Heart left ventricle (tissue), 16 donors: ENCODE data around the gene ZC3H18. TPM values are rescaled to one million over a fixed set of nuclear protein-coding genes. Genes with fewer than 3 reads are reported as not detected.

ENCODE experiments used
- ATAC-seq, 4 donors: fragments of 200-7000 bp; cut with Tn5 transposase; one replicate each; pipeline ENCODE4 v1.9.1; 2020 to 2022; ENCODE audit warnings: moderate library complexity in 4 of 4, mild to moderate bottlenecking in 3 of 4, moderate number of reproducible peaks in 1 of 4
- DNase-seq, 5 donors: peaks; one replicate each; pipeline ENCODE4 v3.0.0-alpha.2; 2020
- H3K27ac ChIP-seq, 12 donors: fragments of 200-600 bp; sonication (generic) in 4 of 12; one replicate each; pipeline versions ENCODE4 v1.5.0 to v1.8.0; 2016 to 2022; ENCODE audit warnings: mild to moderate bottlenecking in 2 of 12
- H3K27me3 ChIP-seq, 9 donors: fragments of 200-600 bp; sonication (generic) in 2 of 9; one replicate each; pipeline versions ENCODE4 v1.5.1 to v1.8.0; 2016 to 2022; ENCODE audit warnings: mild to moderate bottlenecking in 3 of 9
- H3K36me3 ChIP-seq, 9 donors: fragments of 200-600 bp; sonication (generic) in 2 of 9; one replicate each; pipeline versions ENCODE4 v1.5.0 to v1.8.0; 2018 to 2022; ENCODE audit warnings: mild to moderate bottlenecking in 2 of 9
- H3K4me1 ChIP-seq, 12 donors: fragments of 200-600 bp; sonication (generic) in 4 of 12; one replicate each; pipeline versions ENCODE4 v1.5.0 to v1.8.0; 2016 to 2022; ENCODE audit warnings: mild to moderate bottlenecking in 3 of 12
- H3K4me3 ChIP-seq, 12 donors: fragments of 200-600 bp; sonication (generic) in 4 of 12; one replicate each; pipeline versions ENCODE4 v1.5.0 to v1.8.0; 2017 to 2022; ENCODE audit warnings: mild to moderate bottlenecking in 9 of 12, moderate library complexity in 4 of 12
- H3K9me3 ChIP-seq, 12 donors: fragments of 200-600 bp; sonication (generic) in 4 of 12; one replicate each; pipeline versions ENCODE4 v1.5.0 to v1.8.0; 2016 to 2022; ENCODE audit warnings: mild to moderate bottlenecking in 1 of 12
- POLR2A ChIP-seq, 2 donors: fragments of 450-650 bp; IDR thresholded peaks; one replicate each; pipeline ENCODE4 v1.6.1; 2017; ENCODE audit warnings: antibody characterized with exemption in 2 of 2, mild to moderate bottlenecking in 2 of 2, moderate library complexity in 2 of 2
- WGBS, 4 donors: extraction: QIAGEN DNeasy Blood & Tissue Kit in 2 of 4; methylation state at CpG; one replicate each; pipeline versions ENCODE4 v1.1.5 to v1.1.7; 2013 to 2018; 5-methylcytosine and 5-hydroxymethylcytosine counted together
- intact Hi-C, 10 donors: fragments of 100-400 bp; cut with DNase I; formaldehyde crosslinking; loops; one replicate each; pipeline versions ENCODE4 v1.11.1 to v1.14.2; 2022
- polyA plus RNA-seq, 2 donors: library from polyadenylated mRNA; stranded (reverse); fragments of 200-250 nt; gene quantifications; one replicate each; pipeline ENCODE4 v1.2.3, GENCODE V29; 2013
- total RNA-seq, 9 donors: library from RNA; depleted of rRNA in 2 of 9; stranded (reverse); fragments of >200 nt in 2 of 9; fragmentation: NEBNext Ultra II Directional in 3 of 9; extraction: Animal tissue kit (Norgen Biotek cat#: 25700) in 3 of 9; gene quantifications; one replicate each; pipeline versions ENCODE4 v1.1.0 to v1.2.4, GENCODE V29; 2016 to 2023
- TF ChIP-seq, protein P1 (sequence below), 12 donors: fragments of 200-600 bp; sonication (generic) in 4 of 12; IDR thresholded peaks; one replicate each; pipeline versions ENCODE4 v1.5.0 to v1.8.0; 2018 to 2022; ENCODE audit warnings: antibody characterized with exemption in 12 of 12, mild to moderate bottlenecking in 5 of 12
- donor health status: ischemic (EF 13 %, LVEDD 7.1; RV severe dilation, severe dysfunction).
- donor health status: healthy with polysubstance abuse.
- donor health status: DM: no; HTN: yes; CAD: no.
- donor health status: DM: no; HTN: no; CAD: no.
- donor health status: ischemic (EF 25% LVEDD 6.9; RV normal size, moderate dysfunction).
- donor health status: ischemic (EF 25% LVEDD 5.7; RV mildly dilated, moderate dysfunction).
- donor health status: healthy.
- donor health status: DM: yes; HTN: yes; CAD: no.
- donor health status: ischemic (EF 35%, LVEDD 5.7; RV mildly dilated, moderate dysfunction).
- donor health status: nonischemic (EF 11% LVEDD 7.7; RV severe dilation, severe dysfunction).
- donor health status: DM: yes; HTN: yes; CAD: no.
- donor health status: PGD.
- donor health status: ischemic (EF 29% LVEDD 5.4; RV normal size, mild dysfunction).
- donor health status: nonischemic (EF 23%, LVEDD 6.1; RV moderate dilation, normal function).

Gene ZC3H18
- total and polyA plus RNA-seq, 11 donors = 8.4 to 28.4 (median 21.9) TPM

DNA sequence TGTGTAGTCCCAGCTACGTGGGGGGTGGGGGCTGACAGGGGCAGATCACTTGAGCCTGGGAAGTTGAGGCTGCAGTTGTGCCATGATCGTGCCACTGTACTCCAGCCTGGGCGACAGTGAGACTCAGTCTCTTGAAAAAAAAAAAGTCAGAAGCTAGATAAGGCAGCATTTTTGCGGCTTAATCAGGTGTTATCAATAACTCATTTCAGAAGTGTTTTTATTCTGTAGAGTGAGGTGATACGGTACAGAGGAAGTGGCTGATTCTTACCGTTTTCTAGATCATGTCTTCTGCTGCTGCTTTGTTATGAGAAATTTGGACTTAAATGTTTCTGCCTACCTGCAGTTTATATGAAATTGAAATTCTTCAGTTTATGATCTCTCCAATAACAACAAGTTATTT lies 18.6 kb downstream of the ZC3H18 start:
- Histone ChIP-seq H3K27ac (no peak overlapping the region), H3K9me3 (no peaks in the 10 kb centered on the region), H3K27me3 (no peaks in the 10 kb centered on the region), H3K36me3 (peaks cover 0 to 64% (median 50%) of the 10 kb centered on the region in 9 donors), H3K4me1 (peaks cover 0 to 21% (median 1%) of the 10 kb centered on the region in 12 donors), H3K4me3 (no peak overlapping the region)
- ATAC-seq (no peak), DNase-seq (no peak)
- TF ChIP-seq, protein P1, sequence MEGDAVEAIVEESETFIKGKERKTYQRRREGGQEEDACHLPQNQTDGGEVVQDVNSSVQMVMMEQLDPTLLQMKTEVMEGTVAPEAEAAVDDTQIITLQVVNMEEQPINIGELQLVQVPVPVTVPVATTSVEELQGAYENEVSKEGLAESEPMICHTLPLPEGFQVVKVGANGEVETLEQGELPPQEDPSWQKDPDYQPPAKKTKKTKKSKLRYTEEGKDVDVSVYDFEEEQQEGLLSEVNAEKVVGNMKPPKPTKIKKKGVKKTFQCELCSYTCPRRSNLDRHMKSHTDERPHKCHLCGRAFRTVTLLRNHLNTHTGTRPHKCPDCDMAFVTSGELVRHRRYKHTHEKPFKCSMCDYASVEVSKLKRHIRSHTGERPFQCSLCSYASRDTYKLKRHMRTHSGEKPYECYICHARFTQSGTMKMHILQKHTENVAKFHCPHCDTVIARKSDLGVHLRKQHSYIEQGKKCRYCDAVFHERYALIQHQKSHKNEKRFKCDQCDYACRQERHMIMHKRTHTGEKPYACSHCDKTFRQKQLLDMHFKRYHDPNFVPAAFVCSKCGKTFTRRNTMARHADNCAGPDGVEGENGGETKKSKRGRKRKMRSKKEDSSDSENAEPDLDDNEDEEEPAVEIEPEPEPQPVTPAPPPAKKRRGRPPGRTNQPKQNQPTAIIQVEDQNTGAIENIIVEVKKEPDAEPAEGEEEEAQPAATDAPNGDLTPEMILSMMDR (IDR thresholded peaks at IDR 0.05) = no peak
- TF ChIP-seq POLR2A (IDR thresholded peaks at IDR 0.05) = no peak
- 84 to 87% (median 85%) methylated on average over 6 of the region's 6 CpGs for WGBS, 4 donors
- intact Hi-C loops = no loop called here

DNA sequence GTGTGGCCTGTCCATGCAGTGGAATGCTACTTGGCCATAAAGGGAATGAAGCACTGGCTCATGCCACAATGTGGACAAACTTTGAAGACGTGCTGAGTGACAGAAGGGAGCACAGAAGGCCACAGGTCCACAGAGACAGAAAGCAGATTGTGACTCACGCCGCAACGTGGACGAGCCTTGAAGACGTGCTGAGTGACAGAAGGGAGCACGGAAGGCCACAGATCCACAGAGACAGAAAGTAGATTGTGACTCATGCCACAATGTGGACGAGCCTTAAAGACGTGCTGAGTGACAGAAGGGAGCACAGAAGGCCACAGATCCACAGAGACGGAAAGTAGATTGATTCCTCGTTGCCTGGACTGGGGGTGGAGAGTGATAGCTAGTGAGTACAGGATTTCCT lies 19.2 kb downstream of the ZC3H18 start:
- Histone ChIP-seq H3K9me3 (no peaks in the 10 kb centered on the region), H3K4me1 (peaks cover 0 to 27% (median 6%) of the 10 kb centered on the region in 12 donors), H3K4me3 (no peak overlapping the region), H3K36me3 (peaks cover 0 to 68% (median 49%) of the 10 kb centered on the region in 9 donors), H3K27me3 (no peaks in the 10 kb centered on the region), H3K27ac (no peak overlapping the region)
- no peak for TF ChIP-seq POLR2A (IDR thresholded peaks at IDR 0.05)
- TF ChIP-seq, protein P1 (IDR thresholded peaks at IDR 0.05) = no peak
- WGBS, 4 donors = 80 to 83% (median 82%) methylated on average over 11 of the region's 11 CpGs
- ATAC-seq = no peak
- DNase-seq = no peak
- intact Hi-C loops = no loop called here

DNA sequence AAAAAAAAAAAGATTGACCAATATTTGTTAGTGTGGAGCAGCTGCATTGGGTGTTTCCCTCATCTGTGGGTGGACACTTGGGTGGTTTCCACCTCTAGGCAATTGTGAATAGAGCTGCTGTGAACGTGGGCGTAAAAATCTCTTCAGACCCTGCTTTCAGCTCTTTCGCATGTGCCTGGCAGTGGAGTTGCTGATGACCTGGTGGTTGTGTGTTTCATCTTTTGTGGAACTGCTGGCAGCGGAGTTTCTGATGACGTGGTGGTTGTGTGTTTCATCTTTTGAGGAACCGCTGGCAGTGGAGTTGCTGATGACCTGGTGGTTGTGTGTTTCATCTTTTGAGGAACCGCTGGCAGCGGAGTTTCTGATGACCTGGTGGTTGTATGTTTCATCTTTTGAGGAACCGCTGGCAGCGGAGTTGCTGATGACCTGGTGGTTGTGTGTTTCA lies 21.4 kb downstream of the ZC3H18 start:
- H3K9me3 ChIP-seq = no peaks in the 10 kb centered on the region
- ATAC-seq = peak in 3 of 4 donors; percentile 27 to 71 (median 46)
- intact Hi-C loops = loop anchor here in 3 of 10 donors (5.0 to 10.0 kb wide), 2 partner anchors 106 to 113 kb away; partner anchors contain the start of genes CTU2 (in 2 of the 3) and RNF166 (in 2 of the 3)
- peaks cover 0 to 61% (median 44%) of the 10 kb centered on the region in 9 donors for H3K36me3 ChIP-seq
- H3K27me3 ChIP-seq = no peaks in the 10 kb centered on the region
- no peak for TF ChIP-seq POLR2A (IDR thresholded peaks at IDR 0.05)
- TF ChIP-seq, protein P1 (IDR thresholded peaks at IDR 0.05) = no peak
- WGBS, 4 donors = 78 to 86% (median 81%) methylated on average over 10 of the region's 10 CpGs
- H3K27ac ChIP-seq = peak overlapping the region in 1 of 12 donors; percentile 60
- peaks cover 0 to 41% (median 17%) of the 10 kb centered on the region in 12 donors for H3K4me1 ChIP-seq
- DNase-seq = peak in 4 of 5 donors; percentile 24 to 66 (median 49)
- no peak overlapping the region for H3K4me3 ChIP-seq

DNA sequence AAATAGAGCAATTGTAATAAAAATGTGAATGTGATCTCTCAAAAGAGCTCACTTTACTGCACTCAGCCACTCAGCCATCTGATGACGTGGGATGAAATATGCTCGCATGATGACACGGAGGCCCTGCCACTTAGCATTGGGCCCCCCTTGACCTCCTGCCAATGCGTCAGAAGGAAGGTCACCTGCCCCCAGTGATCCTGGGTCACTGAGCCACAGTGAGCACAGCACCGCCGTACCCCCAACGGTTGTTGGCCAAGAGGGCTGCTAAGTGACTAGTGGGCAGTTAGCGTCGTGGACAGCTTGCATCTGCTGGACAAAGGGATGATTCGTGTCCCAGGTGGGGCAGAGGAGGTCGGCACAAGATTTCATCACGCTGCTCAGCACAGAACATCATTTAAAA lies 22.9 kb downstream of the ZC3H18 start:
- ATAC-seq (peak in 1 of 4 donors; percentile 5), DNase-seq (no peak)
- TF ChIP-seq, protein P1 (IDR thresholded peaks at IDR 0.05) = no peak
- TF ChIP-seq POLR2A (IDR thresholded peaks at IDR 0.05) = no peak
- H3K36me3 ChIP-seq = peaks cover 0 to 46% (median 33%) of the 10 kb centered on the region in 9 donors
- no peak overlapping the region for H3K27ac ChIP-seq
- no peak overlapping the region for H3K4me3 ChIP-seq
- peaks cover 0 to 56% (median 17%) of the 10 kb centered on the region in 12 donors for H3K4me1 ChIP-seq
- intact Hi-C loops = loop anchor here in 3 of 10 donors (5.0 to 10.0 kb wide), 2 partner anchors 104 to 112 kb away; partner anchors contain the start of genes CTU2 (in 2 of the 3) and RNF166 (in 2 of the 3)
- no peaks in the 10 kb centered on the region for H3K27me3 ChIP-seq
- 91 to 95% (median 93%) methylated on average over 12 of the region's 12 CpGs for WGBS, 4 donors
- H3K9me3 ChIP-seq = no peaks in the 10 kb centered on the region
